GM21786 (cell line): Measurements from ENCODE around the gene ADAMTSL5.
"Not testable (repeated sequence)": the region's sequence is repeated elsewhere in the genome, so short reads cannot be mapped to it uniquely, and the experiment has no call there.

Source experiments
- ATAC-seq: cut with Tn5 transposase; IDR thresholded peaks from one replicate; pipeline ENCODE4 v1.9.1; 2021; ENCODE audit not compliant: unreplicated experiment

The ADAMTSL5 gene

GRCh38 chr19:1482361-1483130 is 30.3 kb downstream of the ADAMTSL5 start:
- no peak for ATAC-seq

DNA sequence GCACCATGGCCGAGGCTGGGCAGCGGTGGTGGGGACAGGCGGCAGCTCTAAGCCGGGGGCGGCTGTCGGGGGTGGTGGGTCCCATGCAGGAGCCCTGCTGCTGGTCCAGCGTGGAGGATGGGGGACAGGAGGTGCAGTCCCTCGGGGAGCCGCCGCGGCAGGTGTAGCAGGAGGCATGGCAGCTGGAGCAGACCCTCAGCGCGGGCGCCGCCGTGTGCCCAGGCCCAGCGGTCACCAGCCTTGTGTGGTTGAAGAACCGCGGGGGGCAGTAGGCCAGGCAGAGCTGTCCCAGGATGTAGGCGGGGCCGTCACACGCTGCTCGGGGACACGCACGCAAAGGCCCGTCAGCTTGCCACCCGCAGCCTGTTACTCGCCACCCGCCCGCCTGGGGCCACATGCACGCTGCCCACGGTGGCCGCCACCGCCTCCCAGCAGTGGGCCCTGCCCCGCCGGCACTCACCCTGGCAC is 30.9 kb downstream of the ADAMTSL5 start:
- ATAC-seq = no peak

DNA sequence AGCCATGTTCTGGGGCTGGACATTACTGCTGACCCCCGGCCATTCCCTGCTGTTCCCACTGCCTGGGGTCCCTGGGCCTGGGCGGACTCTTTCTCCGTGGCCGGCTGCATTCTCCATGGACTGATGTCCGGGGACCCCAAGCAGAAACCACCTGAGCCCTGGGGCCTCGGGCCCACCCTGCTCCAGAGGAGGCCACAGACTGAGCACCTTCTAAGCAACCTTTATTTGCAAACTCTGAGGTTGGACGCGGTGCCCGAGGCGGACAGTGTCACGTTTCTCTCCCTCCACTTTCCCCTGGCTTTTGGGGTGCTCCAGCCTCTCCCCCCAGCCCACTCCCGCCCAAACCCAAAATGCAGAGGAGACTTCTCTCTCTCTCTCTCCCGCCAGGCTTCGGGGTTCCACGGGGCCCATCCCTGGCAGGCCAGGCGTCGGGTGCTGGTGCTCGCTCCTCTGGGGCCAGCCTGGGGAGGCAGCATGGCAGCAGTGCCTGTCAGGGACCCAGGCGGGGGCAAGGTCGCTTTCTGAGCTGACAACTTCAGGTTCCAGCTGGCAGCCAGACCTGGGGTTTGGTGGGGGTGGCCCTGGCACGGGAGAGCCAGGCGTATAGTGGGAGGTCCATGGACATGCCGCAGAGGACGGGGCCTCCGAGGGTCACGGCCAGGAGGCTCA is 31.5 kb downstream of the ADAMTSL5 start:
- ATAC-seq = no peak

GRCh38 chr19:1478934-1479707 is 33.7 kb downstream of the ADAMTSL5 start, which contains the start of gene C19orf25:
TSS of gene C19orf25 (minus strand) at chr19:1479215. CDS start at chr19:1478903, 312 bp downstream.
- ATAC-seq = peak; percentile 84

GRCh38 chr19:1477056-1477455 is 35.8 kb downstream of the ADAMTSL5 start:
- not testable (repeated sequence) for ATAC-seq

- no peak for ATAC-seq
Observed at GRCh38 chr19:1475751-1476437, 36.9 kb downstream of the ADAMTSL5 start.

GRCh38 chr19:1474765-1475351 is 38.0 kb downstream of the ADAMTSL5 start:
- ATAC-seq = no peak

DNA sequence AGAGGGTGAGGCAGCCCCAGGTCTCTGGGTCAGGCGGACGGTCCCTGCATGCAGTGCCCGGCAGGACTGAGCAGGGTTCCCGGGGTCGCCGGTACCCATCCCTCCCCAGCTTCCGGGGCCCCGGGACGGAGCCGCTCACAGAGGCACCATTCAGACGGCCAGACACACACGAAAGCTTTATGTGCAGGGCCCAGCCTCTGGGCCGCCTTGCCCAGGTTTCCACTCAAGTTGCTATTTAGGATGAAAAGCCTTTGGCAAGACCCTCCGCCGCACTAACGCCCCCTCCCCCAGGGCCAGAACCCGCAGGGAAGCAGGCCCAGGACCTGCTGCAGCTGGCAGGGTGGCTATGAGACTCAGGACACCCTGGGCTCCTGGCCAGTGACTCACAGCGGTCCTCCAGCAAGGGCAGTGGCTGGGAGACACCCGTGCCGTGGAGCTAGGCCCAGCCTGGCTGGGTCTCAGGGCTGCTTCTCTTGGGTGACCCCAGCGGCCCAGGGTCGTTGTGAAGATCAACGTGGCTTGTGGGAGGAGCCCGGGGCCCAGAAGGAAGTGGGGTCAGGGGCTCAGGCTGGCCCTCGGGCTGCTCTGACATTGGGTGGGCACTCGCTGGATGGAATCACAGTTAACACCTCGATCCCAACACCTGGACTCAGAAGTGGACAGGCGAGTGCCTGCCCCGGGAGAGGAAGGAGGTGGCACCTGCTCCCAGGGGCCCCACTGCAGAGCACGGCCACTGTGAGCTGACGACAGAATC is 38.6 kb downstream of the ADAMTSL5 start:
- ATAC-seq = no peak

DNA sequence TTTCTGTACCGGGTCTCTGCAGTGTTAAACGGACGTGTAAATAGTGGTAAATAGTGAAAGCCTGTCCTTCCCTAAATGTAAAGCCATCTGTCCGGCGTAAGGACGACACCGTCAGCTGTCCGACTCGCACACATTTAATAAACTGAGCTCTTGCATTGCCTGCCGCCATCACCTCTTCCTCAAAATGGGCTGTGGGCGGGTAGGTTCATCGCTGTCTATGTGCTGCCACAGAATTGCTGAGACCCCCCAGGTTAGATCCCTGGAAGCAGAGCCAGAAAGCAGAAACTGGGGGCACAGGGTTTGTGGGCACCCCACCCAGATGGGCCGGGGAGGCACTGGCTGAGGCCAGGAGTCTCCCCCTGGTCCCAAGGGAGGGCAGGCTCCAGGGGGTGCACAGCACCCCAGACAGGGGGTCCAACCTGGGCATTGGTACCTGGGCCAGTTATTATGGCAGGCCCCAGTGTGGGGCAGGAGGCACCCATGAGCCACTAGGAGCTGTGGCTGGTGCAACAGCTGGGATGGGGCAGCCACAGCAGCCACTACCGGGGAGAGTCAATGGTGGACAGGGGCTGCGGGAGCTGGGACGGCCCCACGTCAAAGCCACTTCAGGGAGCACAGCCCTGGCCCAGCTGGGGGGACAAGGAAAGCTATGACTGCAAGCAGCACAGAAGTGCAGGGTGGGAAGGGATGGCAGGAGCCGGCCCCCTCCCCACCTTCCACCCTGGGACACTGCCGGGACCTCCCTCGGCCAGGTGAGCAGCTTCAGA is 39.6 kb downstream of the ADAMTSL5 start:
- ATAC-seq = no peak

DNA sequence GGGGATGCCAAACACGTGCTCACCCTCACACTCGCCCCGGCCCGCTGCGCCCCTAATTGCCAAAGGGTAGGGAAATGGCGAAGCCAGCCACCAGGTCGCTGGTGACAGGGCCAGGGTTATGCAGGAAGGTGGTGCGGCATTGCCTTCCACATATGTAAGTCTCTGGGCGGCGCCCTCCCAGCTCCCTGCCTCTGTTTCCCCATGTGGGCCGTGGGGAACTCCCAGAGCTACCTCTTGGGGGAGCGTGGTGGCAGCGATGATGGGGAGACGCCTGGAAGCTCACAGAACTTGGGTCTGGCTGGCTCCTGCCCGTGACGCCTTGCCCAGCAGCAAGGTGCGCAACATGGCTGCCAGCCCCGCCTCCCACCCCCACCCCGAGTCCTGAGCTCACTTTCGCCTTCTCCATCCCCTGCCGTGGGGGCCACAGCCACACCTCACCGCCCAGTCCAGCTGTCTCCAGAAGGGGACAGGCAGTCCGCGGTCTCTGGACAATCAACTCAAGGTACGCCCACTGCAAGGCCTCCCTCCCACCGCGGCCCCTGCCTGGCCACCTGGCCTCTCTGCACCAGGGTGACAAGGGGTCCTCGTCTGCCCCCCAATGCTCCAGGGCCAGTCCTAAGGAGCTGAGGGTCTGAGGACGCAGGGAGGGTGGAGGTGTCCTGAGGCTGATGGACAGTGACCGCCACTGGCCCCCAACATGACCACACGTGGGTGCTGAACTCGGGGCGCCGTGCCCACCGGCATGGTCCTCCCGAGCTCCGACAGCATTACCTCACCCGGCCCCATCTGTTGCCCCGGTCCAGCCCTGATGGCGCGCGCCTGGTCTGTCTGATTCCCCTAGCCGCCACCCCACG is 40.4 kb downstream of the ADAMTSL5 start:
- no peak for ATAC-seq

DNA sequence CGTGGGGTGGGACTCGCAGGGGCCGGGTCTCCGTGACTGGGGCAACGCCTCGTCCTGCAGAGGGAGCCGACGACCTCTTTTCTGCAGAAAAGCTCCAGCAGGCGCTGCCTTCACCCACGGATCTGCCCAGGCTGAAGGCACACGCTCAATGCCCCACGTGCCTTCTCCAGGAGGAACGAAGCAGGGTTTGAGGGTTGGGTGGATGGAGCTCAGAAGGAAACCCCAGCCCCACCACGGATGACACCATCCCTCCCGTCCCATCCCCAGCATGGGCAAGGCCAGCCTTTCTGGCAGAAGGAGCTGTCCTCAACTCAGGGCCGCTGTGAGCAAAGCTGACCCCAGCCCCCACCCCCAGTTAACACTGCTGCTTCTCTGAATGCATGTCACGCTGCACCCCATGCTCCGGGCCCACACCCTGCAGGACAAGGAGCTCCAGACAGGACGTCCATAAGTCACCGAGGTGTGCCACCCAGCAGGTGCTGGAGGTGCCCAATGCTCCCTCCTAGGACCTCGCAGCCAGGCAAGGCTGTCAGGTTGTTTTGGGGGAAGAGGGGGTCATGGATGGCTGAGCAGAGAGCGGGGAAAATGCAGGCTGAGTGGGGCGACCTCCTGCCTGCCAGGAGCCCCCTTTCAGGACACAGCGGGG is 41.2 kb downstream of the ADAMTSL5 start:
- no peak for ATAC-seq

- no peak for ATAC-seq
Observed at GRCh38 chr19:1471010-1471514, 41.8 kb downstream of the ADAMTSL5 start.

- ATAC-seq = no peak
Observed at GRCh38 chr19:1470305-1471009, 42.4 kb downstream of the ADAMTSL5 start.

GRCh38 chr19:1470055-1470304 is 42.8 kb downstream of the ADAMTSL5 start:
- no peak for ATAC-seq

GRCh38 chr19:1469255-1470054 is 43.4 kb downstream of the ADAMTSL5 start:
- ATAC-seq = no peak

DNA sequence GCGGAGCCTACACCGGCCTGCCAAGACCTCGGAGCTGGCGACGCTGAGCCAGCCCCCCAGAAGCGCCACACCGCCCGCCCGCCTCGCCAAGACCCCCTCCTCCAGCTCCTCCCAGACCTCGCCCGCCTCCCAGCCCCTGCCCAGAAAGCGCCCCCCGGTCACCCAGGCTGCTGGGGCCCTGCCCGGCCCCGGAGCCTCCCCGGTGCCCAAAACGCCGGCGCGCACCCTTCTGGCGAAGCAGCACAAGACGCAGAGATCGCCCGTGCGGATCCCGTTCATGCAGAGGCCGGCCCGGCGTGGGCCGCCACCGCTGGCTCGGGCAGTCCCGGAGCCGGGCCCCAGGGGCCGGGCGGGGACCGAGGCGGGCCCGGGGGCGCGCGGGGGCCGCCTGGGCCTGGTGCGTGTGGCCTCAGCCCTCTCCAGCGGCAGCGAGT is 44.0 kb downstream of the ADAMTSL5 start:
- no peak for ATAC-seq
